ENCODE results near the gene ABCC4.

Gene ABCC4

DNA sequence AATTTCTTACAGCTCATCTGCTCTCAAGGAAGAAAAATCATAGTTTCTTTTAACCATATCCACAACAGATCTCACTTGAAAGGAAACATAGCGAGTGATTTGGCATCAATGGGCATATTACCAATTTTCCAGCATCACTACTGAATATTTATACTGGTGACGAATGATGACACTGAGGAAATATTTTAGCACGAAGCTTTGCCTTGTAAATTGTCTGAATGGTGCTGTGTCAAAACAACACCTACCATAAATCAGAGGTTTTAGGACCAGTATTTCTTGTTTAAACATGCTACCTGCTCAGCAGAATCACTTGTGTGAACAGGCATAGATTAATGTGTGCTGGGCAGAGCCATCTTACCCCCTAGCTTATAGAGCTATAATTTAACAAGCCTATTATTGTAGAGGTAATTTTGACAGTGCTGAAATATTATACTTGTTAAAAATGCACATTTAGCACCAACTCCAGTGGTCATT lies 146.8 kb downstream of the ABCC4 start:
- DNase-seq (ENCODE audit: low spot score), result no peak

- no peak for DNase-seq (ENCODE audit: low spot score)
Measured at GRCh38 chr13:95153647-95154412, 147.4 kb downstream of the ABCC4 start.

- no peak for DNase-seq (ENCODE audit: low spot score)
Measured at GRCh38 chr13:95151942-95152587, 149.2 kb downstream of the ABCC4 start.

DNA sequence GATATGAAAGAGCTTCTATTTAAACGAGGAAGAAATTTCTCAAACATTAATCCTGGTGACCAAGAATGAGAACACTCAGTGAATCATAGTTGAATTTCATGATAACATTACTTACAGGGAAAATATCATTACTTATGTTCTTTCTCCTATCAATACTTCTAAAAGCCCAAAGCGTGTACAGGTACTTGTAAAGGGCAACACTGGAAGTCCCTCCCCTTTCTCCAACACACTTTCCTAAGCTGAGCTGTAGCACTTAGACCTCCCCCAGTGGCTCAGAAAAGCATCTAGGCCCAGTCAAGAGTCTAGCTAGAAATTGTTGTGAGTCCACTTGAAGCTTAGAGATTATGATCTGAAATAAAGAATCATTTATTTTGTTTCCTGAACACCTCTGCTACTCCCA lies 150.7 kb downstream of the ABCC4 start:
- no peak for DNase-seq (ENCODE audit: low spot score)

DNA sequence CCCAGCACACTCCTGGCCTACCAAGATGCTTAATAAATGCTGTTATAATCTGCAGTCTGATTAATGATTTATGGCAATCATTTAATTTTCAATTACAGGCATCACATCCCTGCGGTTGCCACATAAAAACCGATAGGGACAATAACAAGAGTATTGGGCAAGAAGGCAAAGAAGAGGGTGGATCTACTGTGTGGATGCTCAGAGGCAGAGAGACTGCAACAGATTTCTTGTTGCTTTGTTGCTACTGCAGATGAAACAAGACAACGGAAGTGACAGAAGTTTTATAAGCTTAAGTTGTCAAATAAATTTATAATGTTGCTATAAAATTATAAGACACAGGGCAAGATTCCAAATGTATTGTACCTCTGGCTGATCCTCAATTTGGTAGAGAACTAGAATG lies 154.8 kb downstream of the ABCC4 start:
- no peak for DNase-seq (ENCODE audit: low spot score)

GRCh38 chr13:95145587-95145986 lies 155.7 kb downstream of the ABCC4 start:
- no peak for DNase-seq (ENCODE audit: low spot score)

- DNase-seq (ENCODE audit: low spot score), result no peak
Measured at GRCh38 chr13:95140502-95140901, 160.7 kb downstream of the ABCC4 start.

- no peak for DNase-seq (ENCODE audit: low spot score)
Measured at GRCh38 chr13:95138876-95139585, 162.2 kb downstream of the ABCC4 start.

DNA sequence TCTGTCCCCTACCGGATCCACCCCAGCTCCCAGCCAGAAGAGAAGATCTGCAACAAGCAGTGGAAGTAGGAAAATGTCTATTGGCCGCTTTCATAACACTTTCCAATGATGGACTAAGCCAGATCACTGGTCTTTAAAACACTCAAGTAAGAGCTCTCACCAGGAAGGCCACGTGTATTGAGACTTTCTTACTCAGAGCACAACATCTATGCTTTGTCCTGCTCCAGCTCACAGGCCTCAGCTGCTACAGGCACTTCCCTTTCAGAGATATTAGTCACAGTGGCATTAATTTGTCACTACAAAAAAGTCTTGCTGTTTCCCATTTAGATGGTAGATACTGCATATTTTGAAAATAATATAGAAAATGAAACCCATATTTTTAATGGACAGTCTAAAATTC lies 164.2 kb downstream of the ABCC4 start:
- DNase-seq (ENCODE audit: low spot score), result no peak

- DNase-seq (ENCODE audit: low spot score), result no peak
Measured at GRCh38 chr13:95136638-95137037, 164.6 kb downstream of the ABCC4 start.

- DNase-seq (ENCODE audit: low spot score), result no peak
Measured at GRCh38 chr13:95133498-95133897, 167.8 kb downstream of the ABCC4 start.

- DNase-seq (ENCODE audit: low spot score), result no peak
Measured at GRCh38 chr13:95129004-95129403, 172.2 kb downstream of the ABCC4 start.

- no peak for DNase-seq (ENCODE audit: low spot score)
Measured at GRCh38 chr13:95128045-95128643, 173.1 kb downstream of the ABCC4 start.

DNA sequence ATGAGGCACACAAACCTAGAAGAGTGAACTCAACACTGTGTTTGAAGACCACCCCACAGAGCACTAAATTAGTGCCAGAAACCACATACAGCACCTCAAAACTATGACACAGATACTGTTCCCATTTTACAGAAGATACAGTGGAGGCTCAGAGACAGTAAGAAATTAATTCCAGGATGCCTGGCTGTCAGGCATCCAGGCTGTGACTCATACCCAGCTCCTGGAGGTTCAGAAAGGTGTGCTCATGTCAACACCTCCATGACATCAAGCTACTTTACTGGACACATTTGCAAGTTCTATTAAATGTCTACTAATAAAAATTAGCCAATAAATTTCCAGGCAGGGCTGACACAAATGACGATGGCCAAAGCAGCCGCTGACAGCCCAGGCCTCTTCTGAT lies 176.3 kb downstream of the ABCC4 start:
- DNase-seq (ENCODE audit: low spot score), result no peak

- no peak for DNase-seq (ENCODE audit: low spot score)
Measured at GRCh38 chr13:95123726-95124125, 177.5 kb downstream of the ABCC4 start.

GRCh38 chr13:95122063-95122462 lies 179.2 kb downstream of the ABCC4 start:
- DNase-seq (ENCODE audit: low spot score), result no peak

DNA sequence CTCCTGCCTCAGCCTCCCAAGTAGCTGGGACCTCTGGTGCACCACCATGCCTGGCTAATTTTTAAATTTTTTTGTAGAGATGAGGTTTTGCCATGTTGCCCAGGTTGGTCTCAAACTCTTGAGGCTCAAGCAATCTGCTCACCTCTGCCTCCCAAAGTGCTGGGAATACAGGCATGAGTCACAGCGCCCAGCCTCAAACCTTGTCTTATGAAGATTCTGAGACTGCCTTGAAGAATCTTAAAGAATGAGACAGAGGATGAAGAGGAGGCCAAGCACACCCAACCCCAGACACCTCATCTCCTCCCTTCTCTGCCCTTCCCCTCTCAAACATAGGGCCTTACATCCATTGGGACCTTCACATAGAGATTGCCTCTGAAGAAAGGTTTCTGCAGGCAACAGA lies 179.7 kb downstream of the ABCC4 start:
- no peak for DNase-seq (ENCODE audit: low spot score)

GRCh38 chr13:95120650-95121049 lies 180.6 kb downstream of the ABCC4 start:
- DNase-seq (ENCODE audit: low spot score), result no peak

- no peak for DNase-seq (ENCODE audit: low spot score)
Measured at GRCh38 chr13:95118541-95119324, 182.5 kb downstream of the ABCC4 start.

DNA sequence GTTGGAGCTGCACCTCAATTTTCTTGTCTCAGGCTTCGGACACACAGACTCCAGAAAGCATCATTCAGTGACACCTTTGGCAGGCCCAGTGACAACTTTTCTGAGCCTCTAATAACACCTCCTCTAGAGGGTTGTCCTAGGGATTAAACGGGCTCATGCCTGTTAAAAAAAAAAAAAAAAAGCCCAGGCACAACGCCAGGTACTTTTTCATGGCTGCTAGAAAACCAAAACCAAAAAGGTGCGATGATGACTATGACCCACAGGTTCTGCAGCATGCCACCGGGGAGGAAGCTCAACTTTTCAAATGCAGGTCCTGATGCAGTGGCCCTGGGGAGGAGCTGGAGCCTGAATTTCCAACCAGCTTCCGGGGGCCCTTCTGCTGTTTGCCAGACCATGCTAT lies 184.2 kb downstream of the ABCC4 start:
- no peak for DNase-seq (ENCODE audit: low spot score)

GRCh38 chr13:95115525-95115924 lies 185.7 kb downstream of the ABCC4 start:
- DNase-seq (ENCODE audit: low spot score), result no peak

DNA sequence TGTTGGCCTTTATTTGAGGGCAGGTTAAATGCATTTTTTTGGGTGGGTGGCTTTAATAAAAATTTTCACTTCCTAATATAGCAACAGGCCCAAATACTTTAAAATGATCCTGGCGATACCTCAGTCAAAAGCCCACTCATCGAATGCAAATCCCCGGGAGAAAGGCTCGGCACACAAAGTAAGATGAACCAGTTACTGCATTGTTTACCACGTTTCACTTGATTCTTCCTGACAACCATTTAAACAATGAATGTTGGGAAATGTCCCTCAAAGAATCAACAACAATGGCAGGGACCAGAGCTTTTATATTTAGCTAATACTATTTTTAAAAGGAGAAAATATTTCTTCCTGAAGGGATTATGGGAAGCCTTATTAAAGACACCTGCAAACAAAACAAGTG lies 187.7 kb downstream of the ABCC4 start:
- no peak for DNase-seq (ENCODE audit: low spot score)

Measured in left forelimb (tissue), 1 donor.